Inferior parietal cortex (tissue), 1 donor: ENCODE data around the gene RHPN2.
"Not testable (repeated sequence)": the region's sequence is repeated elsewhere in the genome, so short reads cannot be mapped to it uniquely, and the experiment has no call there.

Experiments
- DNase-seq: peaks from one replicate; pipeline ENCODE4 v3.0.0-alpha.2; 2016; ENCODE audit errors: extremely low spot score

Gene RHPN2

DNA sequence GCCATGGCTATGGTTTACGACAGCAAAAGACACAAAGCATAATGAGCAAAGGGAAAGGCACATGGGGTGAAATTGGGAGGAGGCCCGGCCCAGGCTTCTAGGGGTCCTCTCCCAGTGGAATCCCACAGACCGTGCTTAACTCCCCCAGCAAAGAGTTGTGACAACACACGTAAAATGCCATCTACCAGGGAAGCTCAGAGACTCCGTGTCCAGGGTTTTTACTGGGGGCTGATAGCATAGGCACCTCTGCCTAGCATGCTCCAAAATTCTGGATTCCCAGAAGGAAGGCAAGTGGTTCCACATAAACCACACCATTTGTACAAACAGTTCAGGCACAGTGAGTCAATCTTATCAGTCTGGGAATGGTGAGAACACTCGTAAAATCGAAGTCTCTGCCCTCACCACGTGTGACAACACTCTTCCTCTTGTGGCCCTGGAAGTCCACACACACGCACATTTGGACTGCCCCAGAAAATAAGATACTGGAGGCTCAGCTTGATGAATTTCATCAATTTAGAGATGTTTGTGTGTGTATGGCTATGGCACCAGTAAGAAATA lies 34.9 kb downstream of the RHPN2 start:
- DNase-seq: no peak

DNA sequence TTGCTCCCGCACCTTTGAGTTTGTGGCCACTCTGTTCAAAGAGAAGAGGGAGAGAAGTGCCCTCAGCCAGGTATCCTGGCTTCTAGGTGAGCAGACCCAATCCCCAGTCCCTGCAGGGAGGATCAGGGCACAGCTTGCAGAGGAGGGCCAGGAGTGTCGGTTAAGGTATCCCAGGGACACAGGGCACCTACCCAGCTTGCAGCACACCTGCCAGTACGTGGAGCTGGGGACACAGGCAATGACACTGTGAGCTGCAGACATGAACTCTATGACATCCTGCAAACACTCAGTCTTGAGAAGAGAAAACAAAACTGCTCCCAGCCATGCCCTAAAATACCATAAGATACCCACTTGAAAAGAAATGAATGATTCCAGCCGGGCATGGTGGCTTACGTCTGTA lies 38.1 kb downstream of the RHPN2 start:
- not testable (repeated sequence) for DNase-seq

DNA sequence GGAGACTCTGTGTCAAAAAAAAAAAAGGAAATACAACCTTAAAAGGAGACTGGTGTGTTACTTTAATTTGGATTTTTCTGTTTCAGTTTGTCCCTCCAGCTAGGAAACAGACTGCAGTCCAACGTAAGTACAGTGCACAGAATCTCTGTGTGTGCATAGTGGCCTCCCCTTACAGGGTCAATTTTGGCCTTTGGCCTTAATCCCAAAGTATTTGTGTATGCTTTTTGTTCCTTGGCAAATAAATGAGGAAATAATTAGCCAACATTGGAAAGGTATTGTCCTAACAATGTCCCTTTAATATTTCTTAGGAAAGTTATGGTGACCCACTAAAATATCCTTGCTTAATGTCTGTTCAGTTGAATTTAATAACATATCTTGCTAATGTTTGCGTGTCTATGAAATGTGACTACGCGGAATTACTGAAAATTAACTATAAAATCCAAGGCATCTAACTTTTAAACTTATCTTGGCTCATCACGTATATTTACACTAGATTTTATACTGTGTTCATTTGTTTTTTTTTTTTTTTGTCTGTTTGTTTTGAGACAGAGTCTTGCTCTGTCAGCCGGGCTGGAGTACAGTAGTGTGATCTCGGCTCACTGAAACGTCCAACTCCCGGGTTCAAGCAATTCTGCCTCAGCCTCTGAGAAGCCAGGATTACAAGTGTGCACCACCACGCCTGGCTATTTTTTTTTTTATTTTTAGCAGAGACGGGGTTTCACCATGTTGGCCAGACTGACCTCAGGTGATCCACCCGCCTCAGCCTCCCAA lies 39.0 kb downstream of the RHPN2 start:
- DNase-seq: not testable (repeated sequence)

DNA sequence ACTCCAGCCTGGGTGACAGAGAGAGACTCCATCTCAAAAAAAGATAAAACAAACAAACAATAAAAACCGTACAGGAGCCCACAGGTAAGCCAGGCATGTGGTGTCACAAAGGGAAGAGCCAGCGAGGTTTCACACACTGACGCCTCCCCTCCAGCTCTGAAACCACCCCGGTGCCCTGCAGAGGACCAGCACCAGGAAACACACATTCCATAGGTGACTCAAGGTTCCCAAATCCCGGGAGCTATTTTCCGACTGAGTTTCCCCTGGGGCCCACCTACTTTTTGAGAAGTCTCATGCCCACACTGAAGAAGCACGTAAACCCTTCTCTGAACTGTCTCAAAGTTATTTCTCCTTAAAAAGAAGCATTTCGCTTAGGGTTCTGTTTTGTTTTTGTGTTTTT lies 40.3 kb downstream of the RHPN2 start:
- DNase-seq: no peak

DNA sequence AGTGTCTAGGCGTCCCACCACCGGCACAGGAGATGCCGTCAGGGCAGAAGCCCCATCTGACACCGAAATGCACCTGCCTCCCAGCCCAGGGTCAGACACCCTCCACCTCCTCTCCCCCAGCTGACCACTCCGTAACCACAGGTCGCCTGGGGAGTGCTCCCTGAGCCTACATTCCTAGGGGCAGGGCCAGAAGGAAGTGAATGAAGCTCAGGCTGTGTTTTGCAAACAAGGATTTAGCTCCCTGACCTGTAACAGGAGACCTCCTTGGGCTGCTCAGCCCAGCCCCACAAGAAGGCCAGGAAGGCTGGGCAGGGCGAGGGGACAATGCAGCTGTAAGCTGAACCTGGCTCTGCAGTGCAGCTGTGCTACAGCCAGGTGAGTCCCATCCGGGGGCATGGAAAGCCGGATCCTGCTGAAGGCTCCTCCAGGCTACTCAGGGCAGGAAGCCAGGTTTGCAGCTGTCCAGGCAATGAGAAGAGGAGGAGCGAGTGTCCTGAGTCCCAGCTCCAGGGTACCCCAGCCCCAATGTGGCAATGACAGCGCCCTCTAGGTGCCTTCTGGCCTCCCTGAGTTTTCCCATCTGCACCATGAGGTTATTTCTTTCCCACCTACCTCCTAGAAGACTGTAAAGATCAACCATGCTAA lies 42.1 kb downstream of the RHPN2 start:
- no peak for DNase-seq

DNA sequence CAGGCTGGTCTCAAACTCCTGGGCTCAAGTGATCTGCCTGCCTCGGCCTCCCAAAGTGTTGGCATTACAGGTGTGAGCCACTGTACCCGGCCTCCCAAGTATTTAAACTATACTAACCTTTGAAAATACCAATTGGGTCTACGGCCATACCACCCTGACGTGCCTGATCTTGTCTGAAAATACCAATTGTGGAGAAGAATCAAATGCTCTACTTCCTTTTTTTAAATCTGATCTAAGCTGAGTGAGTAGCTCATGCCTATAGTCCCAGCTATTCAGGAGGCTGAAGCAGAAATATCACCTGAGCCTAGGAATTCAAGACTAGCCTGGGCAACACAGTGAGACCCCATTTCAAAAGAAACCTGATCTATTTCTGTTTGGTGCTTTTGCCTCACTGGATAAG lies 53.8 kb downstream of the RHPN2 start:
- not testable (repeated sequence) for DNase-seq

DNA sequence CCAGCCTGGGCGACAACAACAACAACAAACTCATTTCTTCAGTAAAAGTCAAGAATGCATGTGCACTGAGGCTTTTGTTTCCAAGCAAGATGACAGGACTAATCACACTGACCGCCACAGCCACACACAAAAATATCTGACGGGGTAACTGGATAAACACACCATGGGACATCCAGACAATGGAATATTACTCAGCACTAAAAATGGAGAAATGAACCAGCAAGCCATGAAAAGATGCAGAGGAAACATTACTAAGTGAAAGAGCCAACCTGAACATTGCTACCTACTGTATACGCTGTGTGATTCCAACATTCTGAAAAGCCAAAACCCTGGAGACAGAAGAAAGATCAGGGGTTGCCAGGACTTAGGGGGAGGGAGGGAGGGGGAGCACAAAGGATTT lies 56.0 kb downstream of the RHPN2 start:
- DNase-seq: no peak

DNA sequence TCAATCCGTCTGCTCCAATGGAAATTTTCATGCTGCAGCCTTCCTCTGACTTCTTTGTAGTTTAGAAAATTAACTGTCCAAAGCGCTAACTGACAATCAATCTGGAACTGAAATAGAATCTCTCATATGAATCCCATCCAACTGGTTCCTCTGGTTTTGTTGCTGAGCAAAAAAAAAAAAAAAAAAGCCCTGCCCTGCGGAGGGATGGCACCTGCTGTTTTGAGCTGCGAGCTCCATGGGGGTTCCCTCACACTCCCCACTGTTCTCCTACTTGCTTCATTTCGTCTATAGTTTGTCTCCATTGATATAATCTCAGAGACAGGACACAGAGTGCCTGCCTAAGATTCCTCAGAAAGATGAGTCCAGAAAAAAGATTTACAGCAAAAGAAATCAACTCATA lies 59.2 kb downstream of the RHPN2 start:
- no peak for DNase-seq

DNA sequence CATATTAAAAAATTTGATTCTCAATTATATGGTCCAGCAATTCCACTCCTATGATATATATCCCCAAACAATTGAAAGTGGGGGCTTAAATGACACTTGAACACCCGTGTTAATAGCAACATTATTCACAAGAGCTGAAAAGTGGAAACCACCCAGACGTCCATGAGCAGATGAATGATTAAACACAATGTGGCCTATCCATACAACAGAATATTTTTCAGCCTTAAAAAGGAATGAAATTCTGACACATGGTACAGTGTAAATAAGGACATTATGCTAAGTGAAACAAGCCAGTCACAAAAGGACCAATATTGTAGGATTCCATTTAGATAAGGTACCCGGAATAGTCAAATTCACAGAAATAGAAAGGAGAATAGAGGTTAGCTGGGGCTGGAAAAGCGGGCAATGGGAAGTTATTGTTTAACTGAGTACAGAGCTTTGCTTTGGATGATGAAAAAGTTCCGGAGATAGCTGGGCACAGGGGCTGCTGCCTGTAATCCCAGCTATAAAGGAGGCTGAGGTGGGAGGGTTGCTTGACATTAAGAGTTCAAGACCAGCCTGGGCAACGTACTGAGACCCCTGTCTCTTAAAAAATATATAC lies 61.2 kb downstream of the RHPN2 start:
- DNase-seq: not testable (repeated sequence)

DNA sequence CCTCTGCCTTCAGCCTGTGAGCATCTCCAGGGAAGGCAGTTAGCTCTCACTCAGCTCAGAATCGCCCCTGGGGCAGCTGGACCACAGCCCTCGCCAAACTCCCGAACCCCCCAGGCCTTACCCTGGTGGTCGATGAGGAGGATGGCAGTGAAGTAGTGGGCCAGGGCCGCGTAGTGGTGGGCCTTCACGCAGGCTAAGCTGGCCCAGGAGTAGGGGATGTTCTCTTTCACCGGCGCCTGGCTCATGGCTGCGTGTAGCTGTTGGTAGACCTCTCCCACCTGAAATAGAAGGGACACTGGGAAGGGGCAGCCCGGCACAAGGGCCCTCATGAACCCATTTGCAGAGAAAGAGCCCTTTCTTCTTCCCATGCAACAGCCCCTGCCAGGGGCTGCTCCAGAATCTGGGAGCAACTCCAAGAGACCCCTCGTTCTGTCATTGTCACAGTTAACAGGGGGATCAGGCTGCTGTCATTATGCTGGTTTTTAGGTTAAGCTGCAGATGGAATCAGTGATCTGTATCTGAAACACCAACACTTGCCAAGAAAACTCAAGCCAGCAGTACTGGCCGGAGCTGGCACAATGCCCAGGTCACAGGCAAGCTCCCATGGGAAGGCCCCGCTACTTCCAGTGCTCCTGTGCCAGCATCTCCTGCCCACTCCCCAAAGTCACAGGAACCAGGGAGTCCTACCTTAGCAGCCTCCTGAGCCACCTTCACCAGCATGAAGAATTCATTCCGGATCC lies 62.4 kb downstream of the RHPN2 start:
- DNase-seq: not testable (repeated sequence)

DNA sequence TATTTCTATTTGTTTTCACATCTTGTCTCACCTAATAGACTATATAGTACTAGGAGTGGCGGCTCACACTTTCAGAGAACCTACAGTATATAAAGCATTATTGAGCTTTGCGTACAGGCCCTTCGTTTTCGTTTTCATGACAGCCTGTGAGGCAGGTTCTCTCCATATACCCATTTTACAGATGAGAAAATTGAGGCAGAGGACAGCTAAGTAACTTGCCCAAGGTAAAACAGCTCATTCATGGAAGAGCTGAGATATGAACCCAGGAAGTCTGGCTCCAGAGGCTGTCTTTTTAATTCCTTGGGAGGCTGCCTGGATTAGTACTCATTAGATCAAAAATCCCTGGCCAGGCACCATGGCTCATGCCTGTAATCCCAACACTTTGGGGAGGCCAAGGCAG lies 63.8 kb downstream of the RHPN2 start:
- DNase-seq: no peak

DNA sequence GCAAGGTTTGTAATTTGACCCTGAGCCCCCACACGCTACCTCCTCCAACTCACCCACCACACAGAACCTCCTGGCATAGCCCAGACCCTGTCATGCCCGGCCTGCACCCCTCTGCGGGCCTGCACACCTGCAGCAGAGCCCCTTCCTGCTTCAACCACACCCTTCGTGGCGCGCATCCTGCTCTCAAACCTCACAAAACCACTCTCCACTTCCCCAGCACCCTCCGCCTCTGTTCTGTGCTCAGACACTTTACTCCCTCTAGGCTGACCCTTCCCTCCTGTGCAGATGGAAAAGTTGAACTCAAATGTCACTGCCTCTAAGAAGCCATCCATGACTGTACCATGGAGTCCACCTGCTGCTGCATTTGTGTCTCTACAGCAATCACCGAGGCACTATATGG lies 64.2 kb downstream of the RHPN2 start:
- DNase-seq: no peak

DNA sequence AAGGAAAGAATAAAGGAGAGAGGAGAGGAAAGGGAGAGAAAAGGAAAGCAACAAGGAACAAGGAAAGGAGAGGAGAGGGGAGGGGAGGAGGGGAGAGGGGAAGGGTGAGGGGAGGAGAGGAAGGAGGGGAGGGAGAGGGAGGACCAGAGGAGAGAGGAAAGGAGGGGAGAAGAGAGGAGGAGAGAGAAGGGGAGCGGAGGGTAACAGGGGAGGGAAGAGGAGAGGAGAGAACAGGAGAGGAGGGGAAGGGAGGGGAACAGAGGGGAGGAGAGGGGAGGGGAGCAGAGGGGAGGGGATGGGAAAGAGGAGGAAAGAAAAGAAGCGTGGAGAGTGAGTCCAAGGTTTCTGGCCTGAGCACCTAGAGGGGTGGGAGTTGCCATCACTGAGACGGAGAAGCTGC lies 66.0 kb downstream of the RHPN2 start:
- DNase-seq: no peak

DNA sequence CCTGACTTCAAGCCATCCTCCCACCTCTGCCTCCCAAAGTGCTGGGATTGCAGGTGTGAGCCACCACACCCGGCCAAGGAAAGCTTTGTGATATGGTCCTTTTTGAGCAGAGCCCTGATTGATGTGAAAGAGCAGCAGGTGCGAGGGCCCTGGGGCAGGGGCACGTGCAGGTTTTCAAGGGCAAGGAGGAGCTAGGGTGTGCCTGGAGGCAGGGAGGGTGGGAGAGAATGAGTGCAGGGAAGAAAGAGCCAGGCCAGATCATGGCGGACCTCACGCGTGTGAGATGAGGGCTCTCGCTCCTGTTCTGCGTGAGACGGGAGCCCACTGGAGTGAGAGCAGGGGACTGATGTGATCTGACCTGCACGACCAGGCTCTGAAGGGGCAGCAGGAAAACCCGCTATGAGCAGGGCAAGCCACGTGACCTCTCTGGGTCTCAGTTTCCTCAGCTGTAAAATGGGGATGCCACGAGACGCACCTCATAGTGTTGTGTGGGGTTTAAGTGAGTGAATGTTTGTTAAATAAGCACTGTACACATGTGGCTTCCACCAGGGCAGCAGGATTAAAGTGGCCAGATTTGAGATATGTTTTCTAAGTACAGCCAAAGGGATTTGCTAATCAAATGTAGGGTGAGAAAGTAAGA lies 66.9 kb downstream of the RHPN2 start:
- DNase-seq: no peak

DNA sequence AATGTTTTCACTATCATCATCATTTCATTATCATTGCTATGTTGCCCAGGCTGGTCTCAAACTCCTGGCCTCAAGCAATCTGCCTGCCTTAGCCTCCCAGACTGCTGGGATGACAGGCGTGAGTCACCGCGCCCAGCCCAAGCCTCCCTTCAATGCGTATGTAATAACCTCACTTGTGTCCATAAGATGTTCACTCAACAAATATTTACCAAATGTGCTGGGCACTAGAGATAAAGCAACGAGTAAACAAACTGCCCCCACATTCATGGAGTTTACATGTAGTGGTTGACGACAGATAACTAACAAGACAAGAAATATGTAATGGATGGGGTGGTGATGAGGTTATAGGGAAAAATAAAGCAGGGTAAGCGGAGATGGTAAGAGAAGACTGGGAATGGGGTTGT lies 67.6 kb downstream of the RHPN2 start:
- not testable (repeated sequence) for DNase-seq

DNA sequence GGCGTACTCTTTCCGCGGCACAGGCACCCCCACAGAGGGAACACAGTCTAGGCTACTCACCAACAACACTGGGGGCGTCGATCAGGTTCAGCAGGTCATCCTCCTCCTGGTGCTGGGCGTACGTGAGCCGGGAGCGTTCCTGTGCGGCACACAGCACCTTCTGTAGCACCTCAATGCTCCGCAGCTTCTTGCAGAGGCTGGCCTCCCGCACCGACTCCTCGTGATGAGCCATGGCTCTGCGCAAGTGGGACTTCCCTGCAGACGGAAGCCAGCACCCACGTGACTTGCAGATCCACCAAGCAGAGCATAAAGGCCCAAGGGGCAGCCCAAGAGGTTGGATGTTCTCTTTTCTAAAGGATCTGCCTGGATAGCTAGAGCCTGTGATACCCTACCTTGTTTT lies 68.7 kb downstream of the RHPN2 start:
- DNase-seq: not testable (repeated sequence)

DNA sequence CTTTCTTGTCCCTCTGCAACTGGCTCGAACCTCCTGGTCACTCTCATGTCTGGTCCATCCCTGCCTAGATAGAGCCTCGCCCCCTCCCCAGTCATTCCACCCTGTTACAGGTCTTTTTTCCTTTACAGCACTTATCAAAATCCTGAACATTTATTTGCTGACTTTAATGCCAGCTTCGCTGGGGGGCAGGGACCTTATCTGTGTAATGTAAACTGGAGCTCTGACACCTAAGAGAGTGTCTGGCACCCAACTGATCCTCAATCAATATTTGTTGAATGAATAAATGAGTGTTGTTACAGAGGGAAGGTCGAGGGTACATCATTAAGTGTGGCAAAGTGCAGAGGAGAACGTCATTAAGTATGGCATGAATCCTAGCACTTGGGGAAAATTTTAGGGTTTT lies 76.0 kb downstream of the RHPN2 start:
- no peak for DNase-seq

DNA sequence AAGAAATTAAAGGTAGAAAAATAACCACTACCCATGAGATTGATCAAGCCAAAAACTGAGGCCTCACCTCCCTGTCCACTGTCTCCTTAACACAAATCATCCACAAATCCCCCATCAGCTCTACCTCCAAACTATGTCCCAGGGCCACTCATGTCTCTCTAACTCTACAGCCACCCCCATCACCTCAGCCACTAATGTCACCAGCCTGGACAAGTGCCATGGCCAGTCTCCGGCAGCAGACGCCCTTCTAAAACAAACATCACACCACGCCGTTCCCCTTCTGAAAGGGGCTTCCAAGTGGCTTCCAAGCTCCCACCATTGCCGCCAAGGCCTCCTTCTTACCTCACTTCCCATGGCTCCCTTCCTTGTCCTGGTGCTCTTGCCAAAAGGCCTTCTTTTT lies 76.4 kb downstream of the RHPN2 start:
- not testable (repeated sequence) for DNase-seq

DNA sequence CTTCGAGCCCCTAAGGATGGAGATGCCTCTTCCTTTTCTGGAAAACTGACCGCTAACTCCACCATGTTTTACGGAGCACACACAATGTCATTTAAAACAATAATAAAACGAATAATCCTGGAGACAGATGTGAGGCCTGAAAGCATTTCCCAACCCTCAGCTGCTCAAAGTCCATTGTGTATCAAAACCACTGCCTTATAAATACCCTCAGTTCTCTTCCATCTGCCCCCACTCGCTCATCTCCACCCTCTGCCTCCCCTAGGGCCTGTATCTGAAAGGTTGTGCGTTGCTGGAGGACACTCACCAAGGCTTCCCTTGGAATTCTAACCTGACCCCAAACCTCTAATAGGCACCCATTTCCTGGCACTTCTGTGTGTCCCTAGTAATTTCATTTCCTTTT lies 82.2 kb downstream of the RHPN2 start:
- DNase-seq: not testable (repeated sequence)

DNA sequence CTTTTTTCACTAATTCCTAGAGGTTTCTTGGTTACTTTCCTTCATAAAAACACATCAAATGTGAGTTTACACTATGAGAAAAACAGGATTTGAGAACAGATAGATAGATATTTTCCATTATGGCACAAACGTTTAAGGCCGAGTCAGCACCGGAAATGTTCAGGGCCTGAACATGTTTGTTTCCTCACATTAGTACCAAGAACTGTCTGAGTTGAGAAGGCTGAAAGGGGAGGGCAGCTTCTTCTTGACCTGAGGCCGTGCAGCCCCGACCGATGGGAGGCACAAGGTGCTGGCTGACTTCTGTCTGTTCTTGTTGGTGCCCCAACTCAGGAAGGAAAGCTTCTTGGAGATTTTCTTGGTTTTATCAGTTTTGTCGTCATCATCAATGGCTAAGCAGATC lies 84.9 kb downstream of the RHPN2 start:
- not testable (repeated sequence) for DNase-seq

DNA sequence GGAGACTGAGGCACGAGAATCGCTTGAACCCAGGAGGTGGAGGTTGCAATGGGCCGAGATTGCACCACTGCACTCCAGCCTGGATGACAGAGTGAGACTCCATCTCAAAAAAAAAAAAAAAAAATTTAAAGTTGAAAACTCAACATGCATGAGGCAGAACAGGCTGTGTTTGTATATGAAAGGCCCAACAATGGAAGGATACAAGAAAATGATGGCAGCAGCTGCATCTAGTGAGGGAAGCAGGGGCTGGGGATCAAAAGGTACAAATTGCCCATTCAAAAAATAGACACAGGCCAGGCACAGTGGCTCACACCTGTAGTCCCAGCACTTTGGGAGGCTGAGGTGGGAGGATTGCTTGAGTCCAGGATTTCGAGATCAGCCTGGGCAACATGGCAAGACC lies 86.9 kb downstream of the RHPN2 start:
- not testable (repeated sequence) for DNase-seq

DNA sequence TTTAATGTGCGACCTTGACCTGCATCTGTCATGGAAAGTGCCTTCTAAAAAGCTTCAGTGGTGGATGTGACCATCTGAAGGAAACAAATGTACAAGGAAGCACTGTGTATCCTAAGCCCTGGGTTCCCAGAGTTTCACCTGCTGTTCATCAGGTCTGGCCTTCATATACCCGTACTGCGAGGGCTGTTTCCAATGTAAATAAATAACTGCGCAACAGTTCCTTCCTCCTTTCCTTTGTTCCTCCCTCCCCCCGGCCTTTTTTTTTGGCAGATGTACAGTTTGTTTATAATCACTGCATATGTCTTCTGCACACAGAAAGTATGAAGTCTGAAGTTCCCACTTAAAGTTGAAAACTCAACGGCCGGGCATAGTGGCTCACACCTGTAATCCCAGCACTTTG lies 87.4 kb downstream of the RHPN2 start:
- no peak for DNase-seq
